GM18907 (cell line): ENCODE results near the gene WAC.
A peak's percentile ranks its signal among the peaks of the same experiment; 100 is the strongest.
"Not testable (repeated sequence)": the region's sequence is repeated elsewhere in the genome, so short reads cannot be mapped to it uniquely, and the experiment has no call there.

Experiments used
- ATAC-seq: cut with Tn5 transposase; IDR thresholded peaks from one replicate; pipeline ENCODE4 v1.9.1; 2021; ENCODE audit warnings: mild to moderate bottlenecking, moderate library complexity; ENCODE audit not compliant: unreplicated experiment

Gene WAC

GRCh38 chr10:28604567-28605536 lies 71.9 kb downstream of the WAC start:
- ATAC-seq = no peak

- no peak for ATAC-seq
Measured at GRCh38 chr10:28606568-28606967, 73.7 kb downstream of the WAC start.

GRCh38 chr10:28609636-28610035 lies 76.7 kb downstream of the WAC start:
- not testable (repeated sequence) for ATAC-seq

GRCh38 chr10:28612877-28613276 lies 80.0 kb downstream of the WAC start:
- no peak for ATAC-seq

GRCh38 chr10:28616514-28616913 lies 83.6 kb downstream of the WAC start:
- no peak for ATAC-seq

GRCh38 chr10:28619455-28619854 lies 86.5 kb downstream of the WAC start:
- no peak for ATAC-seq

- ATAC-seq = no peak
Measured at GRCh38 chr10:28620251-28620650, 87.3 kb downstream of the WAC start.

- no peak for ATAC-seq
Measured at GRCh38 chr10:28623483-28623882, 90.6 kb downstream of the WAC start.

GRCh38 chr10:28624351-28624750 lies 91.4 kb downstream of the WAC start:
- ATAC-seq = no peak

- ATAC-seq = no peak
Measured at GRCh38 chr10:28627102-28627501, 94.2 kb downstream of the WAC start.

GRCh38 chr10:28628184-28628893 lies 95.4 kb downstream of the WAC start:
- peak; percentile 73 for ATAC-seq

GRCh38 chr10:28631896-28632583 lies 99.1 kb downstream of the WAC start:
- no peak for ATAC-seq

- ATAC-seq = no peak
Measured at GRCh38 chr10:28632584-28632945, 99.6 kb downstream of the WAC start.

- ATAC-seq = no peak
Measured at GRCh38 chr10:28633750-28634149, 100.8 kb downstream of the WAC start.

- no peak for ATAC-seq
Measured at GRCh38 chr10:28637346-28637745, 104.4 kb downstream of the WAC start.

- no peak for ATAC-seq
Measured at GRCh38 chr10:28638392-28638791, 105.5 kb downstream of the WAC start.

- ATAC-seq = no peak
Measured at GRCh38 chr10:28640551-28640950, 107.6 kb downstream of the WAC start.

- ATAC-seq = no peak
Measured at GRCh38 chr10:28644647-28645046, 111.7 kb downstream of the WAC start.

- ATAC-seq = no peak
Measured at GRCh38 chr10:28652106-28652505, 119.2 kb downstream of the WAC start.

- ATAC-seq = no peak
Measured at GRCh38 chr10:28652703-28653102, 119.8 kb downstream of the WAC start.

GRCh38 chr10:28658824-28659223 lies 125.9 kb downstream of the WAC start:
- not testable (repeated sequence) for ATAC-seq
